HG02763 (cell line): ENCODE results near the gene SLC10A7.

Source experiments
- ATAC-seq: cut with Tn5 transposase; IDR thresholded peaks from one replicate; pipeline ENCODE4 v1.9.1; 2021; ENCODE audit warnings: mild to moderate bottlenecking, moderate library complexity; ENCODE audit not compliant: unreplicated experiment

Gene SLC10A7

GRCh38 chr4:146222313-146222712 lies 299.4 kb downstream of the SLC10A7 start:
- no peak for ATAC-seq

- ATAC-seq, result no peak
Measured at GRCh38 chr4:146214238-146214637, 307.5 kb downstream of the SLC10A7 start, which contains the start of gene REELD1. REELD1 (plus strand) TSS chr4:146214538; CDS start chr4:146216953, 2,415 bp downstream.

- no peak for ATAC-seq
Measured at GRCh38 chr4:146212781-146213180, 309.0 kb downstream of the SLC10A7 start.

GRCh38 chr4:146211440-146211839 lies 310.3 kb downstream of the SLC10A7 start:
- no peak for ATAC-seq

- no peak for ATAC-seq
Measured at GRCh38 chr4:146210890-146211289, 310.9 kb downstream of the SLC10A7 start.

GRCh38 chr4:146207410-146207809 lies 314.3 kb downstream of the SLC10A7 start:
- ATAC-seq, result no peak
